Endodermal cell (in vitro differentiated cells): ENCODE measurements around the gene NR2F6. TPM values are rescaled to one million over a fixed set of nuclear protein-coding genes. Genes with fewer than 3 reads are reported as not detected.

Experiments
- DNase-seq: peaks from one replicate; pipeline ENCODE4 v3.0.0-alpha.2; 2017
- H3K27ac ChIP-seq: 2 replicates; pipeline ENCODE4 v1.5.1; 2013; ENCODE audit warnings: mild to moderate bottlenecking, low read depth, low read length, moderate library complexity
- H3K27me3 ChIP-seq: 2 replicates; pipeline ENCODE4 v1.6.1; 2013; ENCODE audit warnings: mild to moderate bottlenecking, low read length, moderate library complexity; ENCODE audit not compliant: insufficient read depth, control insufficient read depth, poor library complexity, severe bottlenecking
- H3K36me3 ChIP-seq: 2 replicates; pipeline ENCODE4 v1.7.0; 2013; ENCODE audit warnings: mild to moderate bottlenecking, low read length, moderate library complexity; ENCODE audit not compliant: control insufficient read depth, insufficient read depth
- H3K4me1 ChIP-seq: one replicate; pipeline ENCODE4 v1.7.0; 2013; ENCODE audit warnings: low read length; ENCODE audit not compliant: control insufficient read depth, insufficient read depth
- H3K4me3 ChIP-seq: 2 replicates; pipeline ENCODE4 v1.5.1; 2013; ENCODE audit warnings: mild to moderate bottlenecking, low read length, moderate library complexity
- H3K9ac ChIP-seq: 2 replicates; pipeline ENCODE4 v1.6.1; 2013; ENCODE audit warnings: mild to moderate bottlenecking, low read length, moderate library complexity; ENCODE audit not compliant: poor library complexity, severe bottlenecking; ENCODE audit errors: extremely low read depth
- H3K9me3 ChIP-seq: 2 replicates; pipeline ENCODE4 v1.6.1; 2013; ENCODE audit warnings: mild to moderate bottlenecking, low read length, moderate library complexity; ENCODE audit not compliant: control insufficient read depth
- H3K27ac Mint-ChIP-seq: 2 replicates; pipeline ENCODE4 v1.8.0; 2020; ENCODE audit warnings: mixed read lengths
- H3K27me3 Mint-ChIP-seq: 2 replicates; pipeline ENCODE4 v1.8.0; 2021; ENCODE audit warnings: mild to moderate bottlenecking, mixed read lengths; ENCODE audit not compliant: insufficient read depth
- H3K36me3 Mint-ChIP-seq: 2 replicates; pipeline ENCODE4 v1.8.0; 2020; ENCODE audit warnings: low read depth, mixed read lengths
- H3K4me1 Mint-ChIP-seq: 2 replicates; pipeline ENCODE4 v1.8.0; 2020; ENCODE audit warnings: mixed read lengths
- H3K4me3 Mint-ChIP-seq: 2 replicates; pipeline ENCODE4 v1.8.0; 2020; ENCODE audit warnings: mild to moderate bottlenecking, moderate library complexity, mixed read lengths
- H3K9me3 Mint-ChIP-seq: 2 replicates; pipeline ENCODE4 v1.8.0; 2020; ENCODE audit warnings: mild to moderate bottlenecking, mixed read lengths
- CTCF ChIP-seq: fragments of 200-600 bp; sonication (generic); conservative IDR thresholded peaks from 2 replicates; pipeline ENCODE4 v1.5.0; 2021; ENCODE audit warnings: antibody characterized with exemption, mild to moderate bottlenecking
- WGBS, 2 experiments: methylation state at CpG; one replicate each; pipeline versions ENCODE4 v1.1.5 to v1.1.7; 2013; ENCODE audit warnings: missing lambda C conversion rate in 2 of 2, mixed read lengths in 1 of 2; ENCODE audit not compliant: insufficient coverage in 1 of 2, insufficient read length in 1 of 2; 5-methylcytosine and 5-hydroxymethylcytosine counted together
- total RNA-seq, 2 donors: library from RNA; stranded (reverse); fragmentation: NEBNext Ultra II Directional in 1 of 2; extraction: Animal tissue kit (Norgen Biotek cat#: 25700) in 1 of 2; gene quantifications; 2 replicates in 1 of 2; 3 replicates in 1 of 2; pipeline ENCODE4 v1.2.1, GENCODE V29; 2021

The NR2F6 gene
- total RNA-seq, 2 donors from 2014 or later, result 103 to 107 TPM

GRCh38 chr19:17266975-17267788 lies 21.5 kb upstream of the NR2F6 start, which contains the start of gene BABAM1:
BABAM1 (plus strand) TSS chr19:17267443; CDS start chr19:17268807, 1,364 bp downstream.
- H3K4me1 ChIP-seq, result no peaks in the 10 kb centered on the region
- H3K9me3 Mint-ChIP-seq, result no peaks in the 10 kb centered on the region
- peaks cover 7% of the 10 kb centered on the region for H3K4me1 Mint-ChIP-seq
- WGBS, 2 experiments, result 1% methylated on average over 19 to 27 of the region's 27 CpGs
- peaks cover 26% of the 10 kb centered on the region for H3K36me3 ChIP-seq
- H3K27ac Mint-ChIP-seq, result peak within 1 kb of the TSS; percentile 94
- H3K27me3 Mint-ChIP-seq, result no peaks in the 10 kb centered on the region
- H3K36me3 Mint-ChIP-seq, result peaks cover 20% of the 10 kb centered on the region
- H3K27me3 ChIP-seq, result no peaks in the 10 kb centered on the region
- H3K9me3 ChIP-seq, result no peaks in the 10 kb centered on the region
- peak within 1 kb of the TSS; percentile 21 for H3K27ac ChIP-seq
- TF ChIP-seq CTCF, result no peak
- peak within 1 kb of the TSS; percentile 72 for H3K9ac ChIP-seq
- H3K4me3 Mint-ChIP-seq, result peak within 1 kb of the TSS; percentile 93
- peak within 1 kb of the TSS; percentile 98 for H3K4me3 ChIP-seq
- DNase-seq, result peak; percentile 99

- H3K27ac ChIP-seq, result no peak overlapping the region
- no peak overlapping the region for H3K4me3 ChIP-seq
- WGBS, 2 experiments, result 92 to 98% methylated on average over 7 to 12 of the region's 12 CpGs
- Mint-ChIP-seq H3K4me3 (peak overlapping the region; percentile 93), H3K27me3 (no peaks in the 10 kb centered on the region), H3K4me1 (peaks cover 7% of the 10 kb centered on the region), H3K36me3 (peaks cover 17% of the 10 kb centered on the region), H3K9me3 (no peaks in the 10 kb centered on the region), H3K27ac (peak overlapping the region; percentile 60)
- H3K4me1 ChIP-seq, result no peaks in the 10 kb centered on the region
- no peak overlapping the region for H3K9ac ChIP-seq
- no peak for TF ChIP-seq CTCF
- peaks cover 21% of the 10 kb centered on the region for H3K36me3 ChIP-seq
- no peaks in the 10 kb centered on the region for H3K9me3 ChIP-seq
- no peak for DNase-seq
- H3K27me3 ChIP-seq, result no peaks in the 10 kb centered on the region
Measured at GRCh38 chr19:17266589-17266974, 20.9 kb upstream of the NR2F6 start.

- Histone ChIP-seq H3K27me3 (no peaks in the 10 kb centered on the region), H3K4me3 (no peak overlapping the region), H3K27ac (no peak overlapping the region), H3K4me1 (no peaks in the 10 kb centered on the region), H3K9ac (no peak overlapping the region), H3K9me3 (no peaks in the 10 kb centered on the region), H3K36me3 (peaks cover 15% of the 10 kb centered on the region)
- Mint-ChIP-seq H3K27ac (no peak overlapping the region), H3K27me3 (no peaks in the 10 kb centered on the region), H3K9me3 (no peaks in the 10 kb centered on the region), H3K4me3 (no peak overlapping the region), H3K36me3 (peaks cover 12% of the 10 kb centered on the region), H3K4me1 (peaks cover 7% of the 10 kb centered on the region)
- DNase-seq, result no peak
- TF ChIP-seq CTCF, result no peak
- WGBS, 2 experiments, result 91 to 92% methylated on average over 6 to 7 of the region's 7 CpGs
Measured at GRCh38 chr19:17266026-17266425, 20.3 kb upstream of the NR2F6 start.
